HL-60/S4 (cell line): ENCODE data around the gene HIPK2.

Experiments
- in situ Hi-C: fragments of 300-500 bp; cut with MboI; formaldehyde crosslinking; loops from 2 replicates; pipeline ENCODE4 v1.14.3; 2022; ENCODE audit warnings: low sequenced_read_pairs

Gene HIPK2

DNA sequence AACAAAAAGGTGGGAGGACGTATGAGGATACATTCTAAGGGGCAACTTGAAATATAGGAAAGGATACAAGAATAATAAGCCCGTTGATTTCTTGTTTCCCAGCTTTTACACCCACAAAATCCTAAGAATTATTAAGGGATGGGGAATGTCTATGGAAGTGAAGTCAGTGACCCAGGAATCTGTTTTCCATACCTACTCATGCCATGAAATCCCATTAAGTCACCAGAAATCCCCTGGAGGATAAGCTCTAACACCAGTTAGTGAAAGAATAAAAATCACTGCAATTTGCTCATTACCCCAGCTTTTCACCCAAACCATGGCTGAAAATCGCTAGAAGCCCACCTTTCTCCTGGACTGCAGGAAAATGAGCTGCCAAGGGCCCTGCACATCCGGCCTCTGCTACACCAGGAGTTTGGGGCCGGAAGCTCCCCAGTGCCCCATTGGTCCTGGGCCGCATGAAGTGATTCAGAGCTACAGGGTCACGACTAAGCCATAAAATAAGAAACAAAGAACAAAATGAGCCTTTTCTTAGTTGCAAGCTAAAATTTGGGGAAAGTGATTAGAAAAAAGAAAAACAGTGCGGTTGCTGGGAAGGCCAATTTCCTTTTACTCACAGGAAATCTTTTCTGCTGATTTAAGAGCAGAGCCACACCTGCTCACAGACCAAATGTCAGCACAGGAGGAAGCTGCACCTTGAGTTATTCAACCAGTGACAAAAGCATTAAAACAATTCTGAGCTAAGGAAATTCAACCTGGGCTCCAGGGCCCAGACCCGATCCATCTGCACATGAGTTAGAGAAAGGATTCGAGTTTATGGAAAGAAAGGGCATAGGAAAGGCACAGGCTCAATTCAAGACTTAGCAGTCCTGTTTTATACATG is 40.3 kb downstream of the HIPK2 start:
- in situ Hi-C loops, result no loop called here

DNA sequence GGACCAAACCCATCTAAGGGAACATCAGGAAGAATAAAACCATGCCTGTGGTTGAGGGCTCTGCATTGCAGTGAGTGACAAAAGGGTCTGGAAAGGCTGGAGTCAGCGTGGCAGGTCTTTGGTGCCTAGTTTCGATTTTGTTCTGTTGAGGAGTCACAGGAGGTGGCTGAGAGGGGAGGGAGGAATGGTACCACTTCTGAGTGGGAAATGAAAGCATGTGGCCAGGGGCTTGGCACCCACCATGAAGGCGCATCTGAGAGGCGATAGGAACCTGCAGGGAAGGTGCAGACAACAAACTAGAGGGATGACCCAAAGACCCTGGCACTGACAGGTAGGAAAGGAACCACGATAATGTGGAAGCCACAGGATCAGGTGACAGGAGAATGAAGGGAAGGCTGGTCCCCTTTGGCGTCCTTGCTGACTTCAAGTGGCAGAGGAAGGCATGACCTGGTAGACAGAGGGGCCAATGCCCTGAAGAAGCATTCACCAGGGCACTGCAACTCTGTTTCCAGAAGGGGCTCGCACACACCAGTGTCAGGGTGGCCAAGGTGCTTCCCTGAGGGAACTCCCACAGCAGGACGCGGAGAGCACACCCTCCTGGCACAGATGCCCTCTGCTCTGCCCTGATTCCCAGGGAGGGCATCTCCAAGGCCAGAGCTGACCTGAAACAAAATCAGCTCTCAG is 41.7 kb downstream of the HIPK2 start:
- in situ Hi-C loops, result no loop called here

DNA sequence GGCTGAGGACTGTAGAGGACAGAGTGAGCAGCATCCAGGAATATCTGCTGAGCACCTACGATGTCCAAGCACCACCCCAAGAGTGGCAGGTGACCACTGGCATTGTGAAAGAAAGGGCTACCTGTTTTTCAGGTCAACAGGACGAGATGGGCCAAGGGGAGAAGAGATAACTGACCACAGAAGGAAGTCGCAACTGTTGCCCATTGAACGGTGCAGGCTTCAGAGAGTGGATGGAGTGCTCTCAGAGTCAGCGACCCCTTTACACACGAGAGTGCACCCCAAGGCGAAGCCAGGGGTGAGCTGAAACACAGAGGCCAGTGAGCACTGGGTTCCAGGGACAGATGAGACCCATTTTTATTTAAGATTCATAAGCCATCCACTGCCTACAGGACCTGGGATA is 42.3 kb downstream of the HIPK2 start:
- in situ Hi-C loops, result no loop called here

DNA sequence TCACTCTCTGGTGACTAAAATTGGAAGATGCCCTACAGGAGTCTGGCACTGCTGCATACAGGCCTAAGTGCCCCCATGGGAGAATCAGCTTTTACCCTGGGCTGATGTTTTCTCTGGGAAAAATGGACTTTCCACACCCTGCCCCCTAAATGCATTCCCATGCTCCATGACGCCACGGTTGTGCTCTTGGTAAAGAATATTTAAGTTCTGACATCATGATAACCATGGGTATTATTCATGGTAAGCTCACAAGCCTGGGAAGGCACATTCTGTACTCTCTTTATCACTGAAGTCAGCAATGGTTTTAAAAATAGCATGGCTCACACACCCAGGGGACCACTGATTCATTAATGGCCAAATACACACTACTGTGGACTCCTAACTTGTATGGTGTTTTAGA is 43.4 kb downstream of the HIPK2 start:
- in situ Hi-C loops, result no loop called here

DNA sequence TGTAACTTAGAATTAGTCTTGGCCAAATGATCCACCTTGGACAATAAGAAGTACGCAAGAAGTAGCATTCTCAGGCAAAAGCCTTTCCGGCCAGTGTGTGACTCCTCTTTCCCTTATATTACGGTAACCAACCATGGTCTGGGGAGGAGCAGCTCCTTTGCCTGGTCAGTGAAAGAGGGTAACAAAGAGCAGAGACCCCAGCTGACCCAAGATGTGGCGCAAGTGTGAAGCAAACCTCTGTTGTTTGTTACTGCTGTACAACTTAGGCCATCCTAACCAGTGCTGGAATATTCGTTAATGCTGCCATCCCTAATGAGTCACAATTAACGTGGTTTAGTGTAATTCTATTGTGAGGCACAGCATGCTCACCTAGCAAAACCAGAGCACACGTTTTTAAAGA is 44.0 kb downstream of the HIPK2 start:
- in situ Hi-C loops, result no loop called here

DNA sequence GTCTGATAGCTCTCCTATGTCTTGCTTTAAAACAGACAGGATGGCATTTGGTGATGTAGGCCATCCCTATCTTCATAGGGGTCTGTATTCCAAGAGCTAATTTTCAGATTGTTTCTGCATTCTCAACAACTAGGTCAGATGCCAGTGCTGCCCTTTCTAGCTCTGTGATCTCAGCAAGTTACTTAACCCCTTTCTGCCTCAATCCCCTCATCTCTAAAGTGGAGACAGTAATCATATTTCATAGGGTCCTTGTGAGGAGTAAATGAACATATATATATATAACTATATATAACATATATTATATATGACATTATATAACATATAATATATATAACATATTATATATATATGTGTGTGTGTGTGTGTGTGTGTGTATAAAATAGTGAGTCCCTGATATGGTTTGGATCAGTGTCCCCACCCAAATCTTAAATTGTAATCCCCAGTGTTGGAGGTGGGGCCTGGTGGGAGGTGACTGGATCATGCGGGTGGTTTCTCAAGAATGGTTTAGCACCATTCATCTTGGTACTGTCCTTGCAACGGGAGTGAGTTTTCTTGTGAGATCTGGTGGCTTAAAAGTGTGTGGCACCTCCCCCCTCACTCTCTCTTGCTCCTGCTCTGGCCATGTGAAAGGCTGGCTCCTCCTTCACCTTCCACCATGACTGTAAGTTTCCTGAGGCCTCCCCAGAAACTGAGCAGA is 45.2 kb downstream of the HIPK2 start:
- in situ Hi-C loops, result no loop called here

DNA sequence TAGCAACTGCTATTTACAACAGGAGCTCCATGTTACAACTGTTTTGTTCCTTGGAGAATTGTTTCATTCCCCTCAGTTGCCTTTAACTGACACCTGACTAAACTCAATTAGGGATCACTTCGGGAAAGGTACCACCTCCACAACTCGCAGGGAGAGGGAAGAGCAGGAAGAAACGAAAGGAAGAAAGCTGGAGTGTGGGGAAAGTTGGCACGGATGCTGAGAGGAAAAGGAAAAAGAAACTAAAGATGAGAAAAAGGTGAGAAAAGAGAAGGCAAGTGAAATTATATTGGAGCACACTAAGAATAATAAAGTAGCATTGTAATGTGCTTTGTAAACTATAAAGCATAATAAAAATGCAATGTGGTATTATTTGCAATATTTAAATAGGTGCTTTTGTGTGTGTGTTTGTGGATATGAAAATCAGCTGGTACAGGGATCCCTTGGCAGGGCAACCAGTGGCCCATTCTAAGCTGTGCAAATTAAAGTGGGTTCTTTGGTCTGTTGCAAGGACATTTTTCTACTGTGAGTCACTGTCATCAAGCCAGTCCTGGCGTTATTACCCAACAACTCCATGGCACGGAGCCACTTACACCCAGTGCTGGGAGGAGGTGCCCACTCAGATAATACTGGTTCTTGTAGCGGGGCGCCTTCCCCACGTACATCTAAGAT is 45.9 kb downstream of the HIPK2 start:
- in situ Hi-C loops, result no loop called here

DNA sequence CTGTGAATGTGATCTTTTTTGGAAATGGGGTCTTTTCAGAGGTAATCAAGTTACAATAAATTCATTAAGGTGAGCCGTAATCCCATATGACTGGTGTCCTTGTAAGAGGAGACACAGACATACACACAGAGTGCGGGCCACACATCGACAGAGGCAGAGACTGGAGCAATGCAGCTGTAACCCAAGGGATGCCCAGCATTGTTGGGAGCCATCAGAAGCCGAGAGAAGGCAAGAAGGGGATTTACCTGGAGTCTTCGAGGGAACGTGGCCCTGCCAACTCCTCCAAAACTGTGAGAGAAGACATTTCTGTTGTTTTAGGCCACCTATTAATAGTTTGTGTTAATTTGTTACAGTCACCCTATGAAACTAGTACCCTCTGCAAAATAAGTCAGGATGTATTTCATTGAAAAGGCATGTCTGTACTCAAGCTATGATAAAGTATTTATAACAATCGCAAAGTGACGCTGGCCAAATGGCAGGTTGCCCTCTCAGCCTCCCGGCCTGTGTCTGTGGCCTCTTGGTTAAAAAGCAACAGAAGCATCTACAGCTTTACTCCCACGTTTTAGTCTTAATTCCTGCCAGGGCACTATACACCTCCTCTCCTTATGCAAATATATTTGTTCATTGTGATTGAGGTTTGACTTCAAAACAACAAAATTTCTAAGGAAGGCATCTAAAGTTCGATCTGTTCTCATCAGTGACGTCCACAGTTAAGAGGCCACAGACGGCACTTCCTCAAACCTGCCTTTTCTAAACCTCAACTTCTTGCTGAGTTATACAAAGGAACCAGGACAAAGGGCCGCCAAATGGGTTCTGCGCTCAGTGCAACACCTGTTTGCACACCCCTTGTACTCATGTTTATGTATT is 46.8 kb downstream of the HIPK2 start:
- in situ Hi-C loops, result no loop called here

DNA sequence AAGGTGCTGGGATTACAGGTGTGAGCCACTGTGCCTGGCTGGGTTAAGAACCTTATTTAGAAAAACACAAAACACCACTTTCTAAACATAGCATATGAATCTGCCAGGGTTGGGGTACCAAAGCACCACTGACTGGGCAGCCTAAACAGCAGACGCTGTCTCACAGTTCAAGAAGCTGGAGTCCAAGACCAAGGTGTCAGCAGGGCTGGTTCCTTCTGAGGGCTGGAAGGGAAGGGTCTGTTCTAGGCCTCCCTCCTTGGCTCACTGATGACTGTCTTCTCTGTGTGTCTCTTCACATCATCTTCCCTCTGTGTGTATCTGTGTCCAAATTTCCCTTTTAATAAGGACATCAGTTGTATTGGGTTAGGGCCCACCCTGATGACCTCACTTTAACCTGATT is 49.6 kb downstream of the HIPK2 start:
- in situ Hi-C loops, result no loop called here

DNA sequence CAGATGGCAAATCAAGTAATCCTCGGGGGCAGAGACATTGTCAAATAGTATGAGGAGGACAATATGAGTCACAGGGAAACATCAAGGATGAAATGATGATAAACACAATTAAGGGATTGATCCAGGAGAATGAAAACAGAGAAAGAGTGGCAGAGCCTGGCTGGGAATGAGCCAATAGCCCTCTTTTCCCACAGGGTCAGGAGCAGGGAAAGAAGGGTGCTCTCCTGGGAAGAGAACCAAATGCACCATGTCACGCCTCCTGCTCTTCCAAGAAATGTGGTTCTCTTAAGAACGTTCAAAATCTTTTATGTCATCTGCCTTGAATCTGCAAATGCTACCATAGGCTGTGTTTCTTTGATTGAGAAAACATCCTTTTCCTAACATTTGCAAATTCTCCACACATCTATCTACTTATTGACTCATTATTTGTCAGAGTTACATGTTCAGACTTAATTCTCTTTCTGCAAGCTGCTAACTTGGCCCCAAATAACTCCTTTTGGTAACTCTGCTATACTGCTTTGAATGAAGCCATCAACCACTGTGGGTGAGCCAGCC is 50.6 kb downstream of the HIPK2 start:
- in situ Hi-C loops, result no loop called here

DNA sequence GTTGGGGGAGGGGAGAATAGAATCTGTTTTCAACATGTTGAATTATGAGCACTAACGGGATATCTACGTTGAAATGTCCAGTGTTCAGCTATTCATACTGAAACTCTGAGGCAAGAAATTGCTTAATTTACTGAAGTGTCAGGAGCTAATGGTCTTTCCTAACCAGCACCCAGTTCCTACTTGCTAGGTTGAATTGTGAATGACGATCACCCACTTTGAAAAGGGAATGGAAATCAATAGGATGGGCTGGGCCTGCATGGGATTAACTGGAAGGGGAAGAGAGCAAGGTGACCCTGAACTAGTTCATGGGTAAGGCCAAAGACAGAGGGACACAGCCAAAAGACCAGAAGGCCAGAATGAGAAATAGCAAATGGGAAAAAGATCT is 51.3 kb downstream of the HIPK2 start:
- in situ Hi-C loops, result no loop called here

DNA sequence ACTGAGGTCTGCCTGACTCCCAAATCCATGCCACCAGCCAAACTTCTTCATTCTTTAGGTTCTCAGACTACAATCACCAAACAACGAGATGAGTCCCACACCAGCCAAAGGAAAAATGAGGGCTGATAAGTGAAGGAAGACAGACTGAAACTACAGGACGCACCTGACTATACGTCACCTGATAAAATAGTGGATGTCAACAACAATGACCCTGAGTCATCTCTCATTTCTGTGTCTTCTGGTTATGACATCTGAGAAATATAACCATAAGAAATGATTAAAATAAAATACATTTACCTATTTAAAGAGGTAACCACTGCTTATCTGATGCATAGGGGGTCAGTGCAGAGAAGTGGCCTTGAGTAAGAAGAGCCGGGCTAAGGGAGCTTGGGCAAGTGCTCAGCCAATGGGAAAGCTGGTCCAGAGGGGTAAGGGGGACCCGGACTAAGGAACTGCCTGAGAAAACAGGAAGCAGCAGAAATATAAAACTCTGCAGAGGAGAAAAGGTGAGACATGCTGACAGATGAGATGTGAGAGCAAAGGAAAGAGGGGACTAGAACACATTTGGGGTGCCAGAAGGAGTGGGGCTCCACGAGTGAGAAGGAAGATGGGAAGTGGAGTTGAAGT is 51.8 kb downstream of the HIPK2 start:
- in situ Hi-C loops, result no loop called here

DNA sequence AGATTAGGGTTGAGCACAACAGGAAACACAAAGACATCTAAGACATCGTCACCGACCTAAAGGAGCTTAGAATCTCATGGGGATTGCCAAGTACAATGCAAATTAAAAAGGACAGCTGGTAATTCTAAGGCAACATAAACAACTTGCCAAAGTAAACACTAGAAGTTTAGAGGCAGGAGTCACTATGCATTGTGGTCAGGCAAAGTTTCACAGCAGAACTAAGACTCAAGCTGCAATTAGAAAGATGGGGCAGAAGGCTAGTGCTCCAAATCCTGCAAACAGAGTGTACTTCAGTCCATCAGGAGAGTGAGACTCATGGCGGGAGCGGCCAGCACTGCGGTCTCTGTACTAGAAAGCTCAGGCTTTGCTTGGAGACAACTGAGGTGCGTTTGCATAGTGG is 52.7 kb downstream of the HIPK2 start:
- in situ Hi-C loops, result no loop called here

DNA sequence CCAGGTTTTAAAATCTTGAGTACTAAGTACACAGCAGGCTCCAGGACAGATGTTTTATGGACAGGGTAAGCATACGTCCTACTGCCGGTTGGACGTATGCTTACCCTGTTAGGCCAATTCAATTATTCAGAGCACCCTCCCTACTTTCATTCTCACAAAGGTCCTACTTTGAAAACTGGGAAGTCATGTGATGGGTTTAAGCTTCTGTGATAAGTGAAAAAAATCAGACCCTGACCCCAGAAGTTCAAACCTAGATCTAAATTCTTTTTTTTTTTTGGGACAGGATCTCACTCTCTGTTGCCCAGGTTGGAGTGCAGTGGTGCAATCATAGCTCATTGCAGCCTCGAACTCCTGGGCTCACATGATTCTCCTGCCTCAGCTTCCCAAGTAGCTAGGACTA is 55.2 kb downstream of the HIPK2 start:
- in situ Hi-C loops, result no loop called here

DNA sequence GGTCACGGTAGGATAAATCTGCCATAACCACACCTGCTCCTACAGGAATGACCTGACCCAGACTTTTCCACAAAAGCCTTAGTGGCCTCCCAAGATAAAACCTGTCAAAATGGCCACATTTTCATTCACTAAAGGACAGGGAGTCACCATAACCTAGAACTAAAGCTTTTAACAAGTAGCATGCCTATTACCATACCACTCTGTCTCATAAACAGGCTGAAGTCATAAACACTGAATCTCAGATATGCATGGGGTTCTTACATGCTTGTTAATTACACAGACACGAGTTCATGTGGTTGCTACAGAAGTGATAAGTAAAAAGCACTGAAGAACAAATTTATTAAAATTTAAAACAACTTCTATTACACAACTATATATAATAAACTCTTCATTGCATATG is 56.0 kb downstream of the HIPK2 start:
- in situ Hi-C loops, result no loop called here

DNA sequence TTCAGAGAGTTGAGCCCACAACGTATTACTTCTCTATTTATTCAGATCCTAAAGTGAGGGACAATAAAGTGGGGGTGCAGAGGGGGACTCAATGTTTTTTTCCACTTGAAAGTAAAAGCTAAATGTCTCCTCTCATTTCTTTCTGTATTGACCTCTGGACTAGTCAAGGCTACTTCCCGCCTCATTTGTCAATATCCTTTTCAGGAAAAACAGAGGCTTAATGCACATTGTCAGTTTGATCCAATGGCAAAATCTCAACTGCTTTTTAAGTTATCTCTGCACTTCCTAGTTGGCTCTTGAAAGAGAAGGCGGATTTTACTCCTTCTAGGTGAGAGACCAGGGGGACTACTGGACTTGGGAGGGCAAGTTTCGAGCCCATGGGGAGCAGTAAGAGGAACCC is 56.4 kb downstream of the HIPK2 start:
- in situ Hi-C loops, result no loop called here

DNA sequence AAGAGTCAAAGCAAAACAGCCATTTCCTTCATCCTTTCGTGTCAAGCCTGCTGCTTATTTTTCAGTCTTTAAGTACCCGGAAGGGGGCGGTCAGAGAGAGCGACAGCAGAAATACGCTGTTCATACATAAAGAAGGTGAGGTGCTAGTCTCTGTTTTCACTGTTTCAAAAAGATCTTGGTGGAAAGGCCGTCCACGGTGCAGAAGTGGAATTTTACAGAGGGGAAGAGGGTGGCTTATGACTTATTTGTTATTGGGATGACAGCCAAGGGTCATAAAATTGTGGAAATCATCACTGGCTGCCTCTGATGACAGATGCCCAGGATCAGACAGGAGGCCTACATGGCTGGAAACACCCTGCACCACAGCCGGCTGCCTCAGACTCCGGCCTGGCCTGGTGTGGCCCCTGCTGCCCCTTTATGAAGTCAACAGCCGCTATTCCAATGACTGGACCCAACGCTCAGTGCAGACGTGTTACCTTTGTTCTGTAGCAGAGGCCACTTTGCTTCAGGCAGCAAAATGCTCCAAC is 57.0 kb downstream of the HIPK2 start:
- in situ Hi-C loops, result no loop called here

DNA sequence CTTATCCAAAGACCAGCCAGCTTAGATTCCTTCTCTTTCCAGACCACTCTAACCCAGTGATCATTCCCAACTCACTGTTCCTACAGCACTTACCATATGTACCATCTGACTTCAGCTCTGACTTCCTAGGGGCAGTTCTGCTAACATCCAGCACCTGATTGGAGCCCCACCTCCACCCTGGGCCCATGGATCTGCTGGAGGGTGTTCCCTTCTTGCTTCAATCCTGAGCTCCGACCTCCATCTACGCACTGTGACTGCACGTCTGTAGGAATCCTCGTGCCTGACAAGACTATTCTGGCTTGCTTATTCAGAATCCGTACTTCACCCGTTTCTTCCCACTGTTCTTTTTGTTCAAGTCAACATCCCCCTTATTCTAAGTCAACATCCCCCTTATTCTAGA is 57.6 kb downstream of the HIPK2 start:
- in situ Hi-C loops, result no loop called here

DNA sequence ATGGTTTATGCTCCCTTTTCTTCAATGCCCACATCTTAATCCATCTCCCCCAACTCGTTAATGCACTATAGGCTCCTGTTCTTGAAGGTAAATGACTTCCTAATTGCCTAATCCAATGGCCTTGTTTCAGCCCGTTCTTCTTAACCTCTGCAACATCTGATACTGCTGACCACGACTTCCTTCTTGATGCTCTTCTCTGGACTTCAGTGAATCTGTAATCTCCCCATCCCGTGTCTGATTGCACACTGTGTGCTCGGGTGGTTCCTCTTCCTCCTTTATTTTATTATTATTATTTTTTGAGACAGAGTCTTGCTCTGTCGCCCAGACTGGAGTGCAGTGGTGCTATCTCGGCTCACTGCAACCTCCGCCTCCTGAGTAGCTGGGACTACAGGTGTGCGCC is 58.9 kb downstream of the HIPK2 start:
- in situ Hi-C loops, result no loop called here
